K562 (cell line): ENCODE measurements around the gene USP48. TPM values are rescaled to one million over a fixed set of nuclear protein-coding genes. Genes with fewer than 3 reads are reported as not detected.
A peak's percentile ranks its signal among the peaks of the same experiment; 100 is the strongest.

ENCODE experiments used
- ATAC-seq: fragments of 200-7000 bp; cut with Tn5 transposase; 3 replicates; pipeline ENCODE4 v1.9.1; 2020; ENCODE audit warnings: moderate library complexity
- BruUV-seq: library from RNA; stranded (reverse); fragments of 400-500 nt; replicated peaks from 2 replicates; lab custom pipeline; 2021; lab: Mats Ljungman, UMichigan
- CTCF ChIA-PET: fragments of 300-600 bp; formaldehyde crosslinking; extraction: SDS; loops from one replicate; lab custom pipeline; 2021; ENCODE audit warnings: low intra/inter-chr PET ratio; lab: Yijun Ruan, JAX
- POLR2A ChIA-PET: fragments of 300-600, 350-650 bp; sonication (Branson Sonifier 250); formaldehyde crosslinking; extraction: SDS; loops from one replicate; lab custom pipeline; 2021; ENCODE audit warnings: antibody characterized with exemption, inconsistent platforms; lab: Yijun Ruan, JAX
- DNase-seq, 4 experiments: peaks; one replicate each; pipeline versions ENCODE4 v3.0.0 to v3.0.0-alpha.2; 2011 to 2018; ENCODE audit warnings: low spot score in 3 of 4, mixed read lengths in 3 of 4; ENCODE audit errors: extremely low read depth in 1 of 4
- FAIRE-seq: peaks from 2 replicates; lab custom pipeline; 2011; peaks lifted over from hg19 to GRCh38; lab: Jason Lieb, UNC
- H2AFZ ChIP-seq: 2 replicates; pipeline ENCODE4 v1.6.0; 2011; ENCODE audit warnings: low read depth, low read length, control low read depth, inconsistent platforms
- H3K27ac ChIP-seq: fragments of 200-600 bp; 3 replicates; pipeline ENCODE4 v1.8.0; 2011; ENCODE audit warnings: low read depth, mild to moderate bottlenecking, control low read depth, inconsistent platforms, low read length, moderate library complexity, mixed read lengths; ENCODE audit errors: extremely low read depth
- H3K27me3 ChIP-seq, 2 experiments: fragments of 300-600 bp in 1 of 2; 2 replicates in 1 of 2; 3 replicates in 1 of 2; pipeline versions ENCODE4 v1.6.0 to v1.8.0; 2011; ENCODE audit warnings: inconsistent platforms in 2 of 2, low read length in 2 of 2, mild to moderate bottlenecking in 1 of 2, mixed read lengths in 1 of 2, moderate library complexity in 1 of 2; ENCODE audit not compliant: control insufficient read depth in 2 of 2, insufficient read depth in 2 of 2
- H3K36me3 ChIP-seq: fragments of 300-600 bp; 3 replicates; pipeline ENCODE4 v1.8.0; 2011; ENCODE audit warnings: mild to moderate bottlenecking, low read length, inconsistent platforms; ENCODE audit not compliant: control insufficient read depth, insufficient read depth
- H3K4me1 ChIP-seq, 2 experiments: fragments of 200-600 bp in 1 of 2; replicated peaks in 1 of 2; 2 replicates in 1 of 2; 3 replicates in 1 of 2; pipeline versions ENCODE4 v1.5.1 to v1.8.0; 2011; ENCODE audit warnings: inconsistent platforms in 2 of 2, low read length in 2 of 2, mild to moderate bottlenecking in 1 of 2, mixed read lengths in 1 of 2, moderate library complexity in 1 of 2; ENCODE audit not compliant: control insufficient read depth in 2 of 2, insufficient read depth in 2 of 2
- H3K4me2 ChIP-seq: 2 replicates; pipeline ENCODE4 v1.6.1; 2011; ENCODE audit warnings: low read length, control low read depth, inconsistent platforms, mixed read lengths; ENCODE audit not compliant: insufficient read depth
- H3K4me3 ChIP-seq: fragments of 200-600 bp; sonication (generic), shearing (Covaris generic); 2 replicates; pipeline ENCODE4 v1.5.1; 2016; ENCODE audit warnings: control low read depth, inconsistent platforms
- H3K79me2 ChIP-seq: fragments of 200-600 bp; 3 replicates; pipeline ENCODE4 v1.8.0; 2011; ENCODE audit warnings: low read length, inconsistent platforms; ENCODE audit not compliant: control insufficient read depth, insufficient read depth
- H3K9ac ChIP-seq, 2 experiments: 2 replicates each; pipeline versions ENCODE4 v1.6.0 to v1.6.1; 2011; ENCODE audit warnings: low read depth in 2 of 2, low read length in 2 of 2, control low read depth in 1 of 2, inconsistent platforms in 1 of 2, mild to moderate bottlenecking in 1 of 2, mixed read lengths in 1 of 2; ENCODE audit not compliant: insufficient read depth in 1 of 2
- H3K9me1 ChIP-seq: one replicate; pipeline ENCODE4 v1.6.0; 2011; ENCODE audit warnings: inconsistent platforms, mild to moderate bottlenecking, low read length, moderate library complexity; ENCODE audit not compliant: control insufficient read depth, insufficient read depth
- H3K9me3 ChIP-seq: replicated peaks from 2 replicates; pipeline ENCODE4 v1.5.1; 2011; ENCODE audit warnings: low read depth, low read length, inconsistent platforms; ENCODE audit not compliant: control insufficient read depth, insufficient read depth
- H4K20me1 ChIP-seq: replicated peaks from 2 replicates; pipeline ENCODE4 v1.6.1; 2011; ENCODE audit warnings: low read length, inconsistent platforms, mixed read lengths; ENCODE audit not compliant: control insufficient read depth, insufficient read depth
- BRD9 ChIP-seq: fragments of 450-650 bp; IDR thresholded peaks from 2 replicates; pipeline ENCODE4 v1.6.1; 2018; ENCODE audit warnings: low read depth; ENCODE audit not compliant: partially characterized antibody
- DIDO1 ChIP-seq: fragments of 450-650 bp; IDR thresholded peaks from 2 replicates; pipeline ENCODE4 v1.6.1; 2016; ENCODE audit warnings: low read depth, missing biosample characterization, missing genetic modification characterization
- FOXA1 ChIP-seq: fragments of 450-650 bp; IDR thresholded peaks from 2 replicates; pipeline ENCODE4 v1.6.1; 2016; ENCODE audit warnings: mild to moderate bottlenecking, borderline replicate concordance
- FOXO4 ChIP-seq: fragments of 450-650 bp; formaldehyde crosslinking; IDR thresholded peaks from 2 replicates; pipeline ENCODE4 v1.4.0; 2020; ENCODE audit warnings: mild to moderate bottlenecking, moderate library complexity
- HMGN3 ChIP-seq: IDR thresholded peaks from 2 replicates; pipeline ENCODE4 v1.6.1; 2011; ENCODE audit warnings: borderline replicate concordance, low read depth, mild to moderate bottlenecking, mixed read lengths, low read length; ENCODE audit not compliant: insufficient read length; ENCODE audit errors: extremely low read depth
- KLF10 ChIP-seq: fragments of 250-450 bp; sonication (Bioruptor Pico); IDR thresholded peaks from 2 replicates; pipeline ENCODE4 v1.6.1; 2021; ENCODE audit warnings: matching md5 sums
- PATZ1 ChIP-seq: fragments of 250-450 bp; sonication (Bioruptor Pico); IDR thresholded peaks from 2 replicates; pipeline ENCODE4 v1.5.0; 2020; ENCODE audit warnings: mild to moderate bottlenecking, borderline replicate concordance
- PBX2 ChIP-seq, 2 experiments: IDR thresholded peaks in 1 of 2; conservative IDR thresholded peaks in 1 of 2; 2 replicates each; pipeline ENCODE4 v1.6.1; 2016; ENCODE audit warnings: low read depth in 2 of 2, mild to moderate bottlenecking in 1 of 2, missing compliant biosample characterization in 1 of 2, missing genetic modification characterization in 1 of 2, moderate library complexity in 1 of 2
- ZNF584 ChIP-seq: fragments of 200-800 bp; sonication (Bioruptor generic); IDR thresholded peaks from 2 replicates; pipeline ENCODE4 v1.6.1; 2016; ENCODE audit warnings: low read depth, mild to moderate bottlenecking, missing genetic modification characterization, missing compliant biosample characterization
- WGBS: fragments of 100-300 bp; shearing (Covaris generic); methylation state at CpG from one replicate; pipeline ENCODE4 v1.1.6; 2016; ENCODE audit warnings: low coverage, mixed read lengths; ENCODE audit not compliant: insufficient coverage; ENCODE audit errors: missing lambda C conversion rate; 5-methylcytosine and 5-hydroxymethylcytosine counted together
- in situ Hi-C: fragments of 300-500 bp; cut with MboI; formaldehyde crosslinking; loops from 4 replicates; pipeline ENCODE4 v1.15.0; 2018; ENCODE audit warnings: inconsistent platforms, mixed read lengths
- intact Hi-C: fragments of 100-400 bp; cut with micrococcal nuclease; formaldehyde crosslinking; loops from 2 replicates; pipeline ENCODE4 v1.14.2; 2022
- polyA plus RNA-seq, 8 experiments: library from polyadenylated mRNA; depleted of rRNA in 4 of 8; stranded (reverse) in 5 of 8; unstranded in 3 of 8; fragments of >200 nt; fragmentation: Nextera tagmentation in 2 of 8; fragmentation: Illumina TruSeq in 1 of 8; extraction: Ambion mirVana in 2 of 8; extraction: Trizol in 1 of 8; gene quantifications; 2 replicates each; pipeline versions ENCODE4 v1.2.1 to v1.2.3, GENCODE V29; 2011 to 2014; ENCODE audit warnings: inconsistent platforms in 1 of 8, missing spikeins in 1 of 8
- total RNA-seq, 7 experiments: library from RNA; depleted of rRNA in 6 of 7; stranded (reverse); fragments of >200 nt in 6 of 7; fragmentation: Illumina TruSeq in 2 of 7; extraction: Trizol in 2 of 7; gene quantifications; 2 replicates each; pipeline versions ENCODE4 v1.2.1 to v1.2.3, GENCODE V29; 2011 to 2021; ENCODE audit warnings: low replicate concordance in 1 of 7

The USP48 gene
- total and polyA plus RNA-seq, 9 of the 15 experiments (the other 6 are each of a cell fraction or from before 2014, with no cell fraction given), result 23.3 to 123 (median 106) TPM

- Histone ChIP-seq H3K27me3 (no peaks in the 10 kb centered on the region), H3K27ac (no peak overlapping the region), H3K4me3 (no peak overlapping the region), H2AFZ (no peak overlapping the region), H3K79me2 (peaks cover 12% of the 10 kb centered on the region), H3K9ac (0 out of 4 replicates have a peak overlapping the region, but pooled peaks of 1 of the 2 experiments have one; percentile 6), H3K36me3 (peaks cover 10% of the 10 kb centered on the region; the same call in 2 of the 3 replicates), H3K9me1 (no peaks in the 10 kb centered on the region), H4K20me1 (no peaks in the 10 kb centered on the region; the same call in 1 of the 2 replicates), H3K9me3 (no peaks in the 10 kb centered on the region), H3K4me2 (no peak overlapping the region), H3K4me1 (peaks cover 50 to 61% of the 10 kb centered on the region in 2 experiments)
- BruUV-seq, result no TSS peak
- in situ Hi-C loops (loop anchor here (25.0 kb wide), 1 partner anchor 160 kb away; the partner anchor contains the start of gene ALPL), intact Hi-C loops (loop anchor here (2.0 to 5.0 kb wide), 2 partner anchors 15 to 110 kb away; partner anchors contain the start of gene USP48)
- ATAC-seq (no peak), DNase-seq (no peak), FAIRE-seq (no peak)
- POLR2A ChIA-PET, result interaction anchor here (0.5 to 2.9 kb wide), 7 partner anchors 9 to 1076 kb away, joined by 3 to 13 read pairs (median 5); no protein-coding TSS in a partner anchor
- CTCF ChIA-PET, result no interaction called here
- TF ChIP-seq ZNF584 (CRISPR knock-in tag), result 0 out of 2 replicates have a peak, but pooled peaks have one; percentile 6
- TF ChIP-seq FOXA1, result no peak
- no peak for TF ChIP-seq PATZ1 (CRISPR knock-in tag)
- TF ChIP-seq FOXO4 (CRISPR knock-in tag), result no peak
- TF ChIP-seq KLF10, result no peak
- TF ChIP-seq HMGN3, result peak; percentile 2
- TF ChIP-seq BRD9, result no peak
- TF ChIP-seq PBX2 (CRISPR knock-in tag; IDR thresholded peaks at IDR 0.05; ENCODE audit: low read depth), result no peak
- no peak for TF ChIP-seq PBX2 (tag; conservative IDR thresholded peaks at IDR 0.05; ENCODE audit: low read depth)
- no peak for TF ChIP-seq DIDO1 (tag)
- WGBS, result 92% methylated on average over 6 of the region's 6 CpGs
Measured at GRCh38 chr1:21671915-21672314, 111.0 kb downstream of the USP48 start.
